IMR-90 (cell line): Measurements from ENCODE around the gene WNT16. TPM values are rescaled to one million over a fixed set of nuclear protein-coding genes. Genes with fewer than 3 reads are reported as not detected.
A peak's percentile ranks its signal among the peaks of the same experiment; 100 is the strongest.

Experiments used
- ATAC-seq: fragments of 200-7000 bp; cut with Tn5 transposase; 2 replicates; pipeline ENCODE4 v1.9.1; 2020; ENCODE audit warnings: low read depth, mild to moderate bottlenecking, moderate library complexity
- BruUV-seq: library from RNA; stranded (reverse); fragments of 400-500 nt; replicated peaks from 2 replicates; lab custom pipeline; 2021; lab: Mats Ljungman, UMichigan
- CTCF ChIA-PET: fragments of 300-600 bp; formaldehyde crosslinking; extraction: SDS; loops from one replicate; lab custom pipeline; 2021; ENCODE audit warnings: antibody characterized with exemption; lab: Yijun Ruan, JAX
- POLR2A ChIA-PET: fragments of 300-600 bp; sonication (Branson Sonifier 250); formaldehyde crosslinking; loops from one replicate; lab custom pipeline; 2022; ENCODE audit warnings: antibody characterized with exemption; ENCODE audit not compliant: unreplicated experiment; lab: Charles Lee
- DNase-seq: peaks from one replicate; pipeline ENCODE4 v3.0.0; 2013
- H2AFZ ChIP-seq: replicated peaks from 2 replicates; pipeline ENCODE3; 2013; ENCODE audit warnings: low read length, mild to moderate bottlenecking; ENCODE audit not compliant: poor library complexity
- H2AK5ac ChIP-seq: 2 replicates; pipeline ENCODE4 v1.6.1; 2013; ENCODE audit warnings: low read depth, low read length, inconsistent platforms
- H2AK9ac ChIP-seq: replicated peaks from 2 replicates; pipeline ENCODE3; 2013; ENCODE audit warnings: mild to moderate bottlenecking, low read depth, low read length, moderate library complexity; ENCODE audit not compliant: poor library complexity
- H2BK120ac ChIP-seq: 2 replicates; pipeline ENCODE4 v1.6.1; 2013; ENCODE audit warnings: low read depth, low read length, inconsistent platforms
- H2BK15ac ChIP-seq: 3 replicates; pipeline ENCODE4 v1.6.1; 2013; ENCODE audit warnings: low read depth, low read length, inconsistent platforms
- H2BK20ac ChIP-seq: 2 replicates; pipeline ENCODE4 v1.6.1; 2013; ENCODE audit warnings: low read depth, mild to moderate bottlenecking, inconsistent platforms, low read length, moderate library complexity
- H2BK5ac ChIP-seq: 2 replicates; pipeline ENCODE4 v1.6.1; 2013; ENCODE audit warnings: mild to moderate bottlenecking, low read depth, low read length, inconsistent platforms; ENCODE audit not compliant: poor library complexity, severe bottlenecking
- H3K14ac ChIP-seq: replicated peaks from 2 replicates; pipeline ENCODE4 v1.6.1; 2013; ENCODE audit warnings: low read depth, low read length, inconsistent platforms
- H3K18ac ChIP-seq: 2 replicates; pipeline ENCODE4 v1.6.1; 2013; ENCODE audit warnings: low read depth, low read length, control low read depth
- H3K23ac ChIP-seq: 2 replicates; pipeline ENCODE4 v1.6.1; 2013; ENCODE audit warnings: low read depth, low read length, inconsistent platforms
- H3K27ac ChIP-seq: 2 replicates; pipeline ENCODE4 v1.5.1; 2013; ENCODE audit warnings: mild to moderate bottlenecking, control low read depth, low read length; ENCODE audit not compliant: insufficient read depth
- H3K27me3 ChIP-seq: 2 replicates; pipeline ENCODE4 v1.6.1; 2013; ENCODE audit warnings: low read length; ENCODE audit not compliant: control insufficient read depth, insufficient read depth
- H3K36me3 ChIP-seq: 2 replicates; pipeline ENCODE4 v1.6.1; 2013; ENCODE audit warnings: low read length, mixed read lengths; ENCODE audit not compliant: control insufficient read depth, insufficient read depth
- H3K4ac ChIP-seq: 2 replicates; pipeline ENCODE4 v1.6.1; 2013; ENCODE audit warnings: low read depth, low read length, inconsistent platforms
- H3K4me1 ChIP-seq: 2 replicates; pipeline ENCODE4 v1.6.1; 2013; ENCODE audit warnings: low read length, mixed read lengths; ENCODE audit not compliant: control insufficient read depth, insufficient read depth
- H3K4me2 ChIP-seq: 2 replicates; pipeline ENCODE4 v1.6.1; 2013; ENCODE audit warnings: low read depth, mild to moderate bottlenecking, control low read depth, low read length, moderate library complexity
- H3K4me3 ChIP-seq: 2 replicates; pipeline ENCODE4 v1.5.1; 2013; ENCODE audit warnings: low read depth, mild to moderate bottlenecking, control low read depth, low read length, moderate library complexity; ENCODE audit not compliant: insufficient read depth
- H3K56ac ChIP-seq: 2 replicates; pipeline ENCODE4 v1.6.1; 2013; ENCODE audit warnings: low read length, inconsistent platforms; ENCODE audit not compliant: insufficient read depth; ENCODE audit errors: extremely low read depth
- H3K79me1 ChIP-seq, 2 experiments: 2 replicates each; pipeline ENCODE4 v1.6.1; 2013; ENCODE audit warnings: low read length in 2 of 2, inconsistent platforms in 1 of 2, low read depth in 1 of 2
- H3K9ac ChIP-seq: 2 replicates; pipeline ENCODE4 v1.6.1; 2013; ENCODE audit warnings: low read depth, low read length, control low read depth
- H3K9me1 ChIP-seq: 2 replicates; pipeline ENCODE4 v1.6.1; 2013; ENCODE audit warnings: low read length, inconsistent platforms; ENCODE audit not compliant: insufficient read depth
- H3K9me3 ChIP-seq: 2 replicates; pipeline ENCODE4 v1.6.1; 2013; ENCODE audit warnings: low read length; ENCODE audit not compliant: control insufficient read depth, insufficient read depth
- H4K20me1 ChIP-seq: 2 replicates; pipeline ENCODE4 v1.6.1; 2013; ENCODE audit warnings: low read length, inconsistent platforms; ENCODE audit not compliant: insufficient read depth
- H4K5ac ChIP-seq: 2 replicates; pipeline ENCODE4 v1.6.1; 2013; ENCODE audit warnings: mild to moderate bottlenecking, low read depth, low read length, control low read depth
- H4K8ac ChIP-seq, 2 experiments: 2 replicates each; pipeline ENCODE4 v1.6.1; 2013; ENCODE audit warnings: low read depth in 2 of 2, low read length in 2 of 2, control low read depth in 1 of 2, inconsistent platforms in 1 of 2
- H4K91ac ChIP-seq: 2 replicates; pipeline ENCODE4 v1.6.1; 2013; ENCODE audit warnings: low read depth, low read length, inconsistent platforms; ENCODE audit not compliant: insufficient read depth
- CTCF ChIP-seq: conservative IDR thresholded peaks from 2 replicates; pipeline ENCODE4 v1.5.1; 2012; ENCODE audit warnings: mild to moderate bottlenecking, low read depth, low read length, improper control_type of control experiment
- FOS ChIP-seq: fragments of 150-350 bp; IDR thresholded peaks from 2 replicates; pipeline ENCODE4 v1.6.1; 2016; ENCODE audit warnings: low read depth, low read length
- RAD21 ChIP-seq: IDR thresholded peaks from 2 replicates; pipeline ENCODE4 v1.6.1; 2012; ENCODE audit warnings: low read length, improper control_type of control experiment
- SMC3 ChIP-seq: fragments of 150-350 bp; IDR thresholded peaks from 2 replicates; pipeline ENCODE4 v1.6.1; 2016; ENCODE audit warnings: low read depth, mild to moderate bottlenecking, antibody characterized with exemption, low read length, moderate library complexity
- WGBS, 2 experiments: methylation state at CpG; one replicate each; pipeline versions ENCODE4 v1.1.5 to v1.1.7; 2013; ENCODE audit warnings: missing lambda C conversion rate in 2 of 2; ENCODE audit not compliant: insufficient read length in 1 of 2; ENCODE audit errors: extremely low coverage in 2 of 2; 5-methylcytosine and 5-hydroxymethylcytosine counted together
- dilution Hi-C: fragments of 300-500 bp; cut with HindIII; formaldehyde crosslinking; loops from one replicate; pipeline ENCODE4 v1.14.3; 2018; ENCODE audit warnings: low sequenced_read_pairs; ENCODE audit not compliant: unreplicated experiment
- in situ Hi-C: fragments of 300-500 bp; cut with MboI; formaldehyde crosslinking; loops from 3 replicates; pipeline ENCODE4 v1.14.3; 2019; ENCODE audit warnings: low sequenced_read_pairs, inconsistent platforms, mixed read lengths
- intact Hi-C: fragments of 100-400 bp; cut with micrococcal nuclease; formaldehyde crosslinking; loops from 2 replicates; pipeline ENCODE4 v1.10.0; 2022
- polyA plus RNA-seq, 3 experiments: library from polyadenylated mRNA; depleted of rRNA; stranded (reverse); fragments of >200 nt; gene quantifications; 2 replicates each; pipeline ENCODE4 v1.2.3, GENCODE V29; 2012; ENCODE audit warnings: low replicate concordance in 1 of 3
- total RNA-seq: library from RNA; depleted of rRNA; stranded (reverse); fragments of >200 nt; gene quantifications from 2 replicates; pipeline ENCODE4 v1.2.3, GENCODE V29; 2012

WNT16 gene
- total and polyA plus RNA-seq, 2 of the 4 experiments (the other 2 are of a cell fraction): 0.68 to 1.1 TPM

- no peaks in the 10 kb centered on the region for H3K9me3 ChIP-seq
- no TSS peak for BruUV-seq
- H3K4me2 ChIP-seq: no peak overlapping the region
- H3K18ac ChIP-seq: no peak overlapping the region
- no peak overlapping the region for H3K4me3 ChIP-seq
- intact Hi-C loops (loop anchor here (1.0 to 10.0 kb wide), 3 partner anchors 180 to 628 kb away; no protein-coding TSS in a partner anchor), dilution Hi-C loops (loop anchor here (25.0 kb wide), 1 partner anchor 195 kb away; no protein-coding TSS in a partner anchor), in situ Hi-C loops (loop anchor here (5.0 to 10.0 kb wide), 2 partner anchors 180 to 628 kb away; no protein-coding TSS in a partner anchor)
- H3K4me1 ChIP-seq: peaks cover 5% of the 10 kb centered on the region
- no peak overlapping the region for H3K4ac ChIP-seq
- ATAC-seq (no peak; the same call in 1 of the 2 replicates), DNase-seq (peak; percentile 48)
- no peak overlapping the region for H3K9ac ChIP-seq
- no peak overlapping the region; the same call in 1 of the 2 replicates for H4K5ac ChIP-seq
- H3K56ac ChIP-seq: no peak overlapping the region
- no CpG with 5 or more reads among the region's 2 CpGs for WGBS, 2 experiments
- H2BK20ac ChIP-seq: no peak overlapping the region
- ChIA-PET CTCF (interaction anchor here (0.7 to 1.8 kb wide), 13 partner anchors 11 to 627 kb away, joined by 3 to 11 read pairs (median 4); partner anchors contain the start of gene FAM3C), POLR2A (no interaction called here)
- H2BK5ac ChIP-seq: no peak overlapping the region
- no peak overlapping the region for H2BK15ac ChIP-seq
- TF ChIP-seq RAD21 (peak; percentile 74), SMC3 (peak; percentile 82), CTCF (peak; percentile 83), FOS (no peak)
- H3K23ac ChIP-seq: no peak overlapping the region
- no peak overlapping the region for H3K14ac ChIP-seq
- peaks cover 3 to 4% of the 10 kb centered on the region in 2 experiments; a peak in 1 of 4 replicates for H3K79me1 ChIP-seq
- peaks cover 6% of the 10 kb centered on the region for H3K36me3 ChIP-seq
- no peak overlapping the region for H2AFZ ChIP-seq
- no peaks in the 10 kb centered on the region for H3K27me3 ChIP-seq
- H4K8ac ChIP-seq: no peak overlapping the region
- no peak overlapping the region for H2AK5ac ChIP-seq
- H4K91ac ChIP-seq: no peak overlapping the region
- no peaks in the 10 kb centered on the region for H4K20me1 ChIP-seq
- H2BK120ac ChIP-seq: no peak overlapping the region
- no peak overlapping the region for H3K27ac ChIP-seq
- no peaks in the 10 kb centered on the region for H3K9me1 ChIP-seq
- H2AK9ac ChIP-seq: no peak overlapping the region
These were observed 38.1 kb downstream of the WNT16 start for GRCh38 chr7:121366852-121367431.
